Transverse colon (tissue), 3 donors: ENCODE measurements around the gene HEPACAM2.

Experiments
- POLR2A ChIP-seq: fragments of 450-650 bp; IDR thresholded peaks from one replicate; pipeline ENCODE4 v1.6.1; 2016; ENCODE audit warnings: antibody characterized with exemption, mild to moderate bottlenecking, moderate library complexity
- TF ChIP-seq, protein P1 (sequence below), 5 experiments: fragments of 200-600 bp in 3 of 5; fragments of 450-650 bp in 2 of 5; sonication (generic) in 3 of 5; IDR thresholded peaks; 1 replicate in 2 of 5; 2 replicates in 3 of 5; pipeline ENCODE4 v1.5.1; 2016 to 2017; ENCODE audit warnings: antibody characterized with exemption in 5 of 5, inconsistent platforms in 3 of 5, mild to moderate bottlenecking in 2 of 5, moderate library complexity in 1 of 5

GRCh38 chr7:93245525-93246432, 19.5 kb upstream of the HEPACAM2 start:
- TF ChIP-seq, protein P1, sequence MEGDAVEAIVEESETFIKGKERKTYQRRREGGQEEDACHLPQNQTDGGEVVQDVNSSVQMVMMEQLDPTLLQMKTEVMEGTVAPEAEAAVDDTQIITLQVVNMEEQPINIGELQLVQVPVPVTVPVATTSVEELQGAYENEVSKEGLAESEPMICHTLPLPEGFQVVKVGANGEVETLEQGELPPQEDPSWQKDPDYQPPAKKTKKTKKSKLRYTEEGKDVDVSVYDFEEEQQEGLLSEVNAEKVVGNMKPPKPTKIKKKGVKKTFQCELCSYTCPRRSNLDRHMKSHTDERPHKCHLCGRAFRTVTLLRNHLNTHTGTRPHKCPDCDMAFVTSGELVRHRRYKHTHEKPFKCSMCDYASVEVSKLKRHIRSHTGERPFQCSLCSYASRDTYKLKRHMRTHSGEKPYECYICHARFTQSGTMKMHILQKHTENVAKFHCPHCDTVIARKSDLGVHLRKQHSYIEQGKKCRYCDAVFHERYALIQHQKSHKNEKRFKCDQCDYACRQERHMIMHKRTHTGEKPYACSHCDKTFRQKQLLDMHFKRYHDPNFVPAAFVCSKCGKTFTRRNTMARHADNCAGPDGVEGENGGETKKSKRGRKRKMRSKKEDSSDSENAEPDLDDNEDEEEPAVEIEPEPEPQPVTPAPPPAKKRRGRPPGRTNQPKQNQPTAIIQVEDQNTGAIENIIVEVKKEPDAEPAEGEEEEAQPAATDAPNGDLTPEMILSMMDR (IDR thresholded peaks at IDR 0.05) = peak; percentile 57 to 66 (median 60)
- no peak for TF ChIP-seq POLR2A
